LHCN-M2 (cell line): ENCODE results near the gene EXOC6B. TPM values are rescaled to one million over a fixed set of nuclear protein-coding genes. Genes with fewer than 3 reads are reported as not detected.

ENCODE experiments used
- DNase-seq: peaks from one replicate; pipeline ENCODE4 v3.0.0-alpha.2; 2012; ENCODE audit warnings: low read depth
- total RNA-seq: library from RNA; depleted of rRNA; stranded (reverse); fragments of >200 nt; gene quantifications from 2 replicates; pipeline ENCODE4 v1.2.3, GENCODE V29; 2014

The EXOC6B gene
- total RNA-seq, 1 experiment from 2014 or later = 16.7 TPM

DNA sequence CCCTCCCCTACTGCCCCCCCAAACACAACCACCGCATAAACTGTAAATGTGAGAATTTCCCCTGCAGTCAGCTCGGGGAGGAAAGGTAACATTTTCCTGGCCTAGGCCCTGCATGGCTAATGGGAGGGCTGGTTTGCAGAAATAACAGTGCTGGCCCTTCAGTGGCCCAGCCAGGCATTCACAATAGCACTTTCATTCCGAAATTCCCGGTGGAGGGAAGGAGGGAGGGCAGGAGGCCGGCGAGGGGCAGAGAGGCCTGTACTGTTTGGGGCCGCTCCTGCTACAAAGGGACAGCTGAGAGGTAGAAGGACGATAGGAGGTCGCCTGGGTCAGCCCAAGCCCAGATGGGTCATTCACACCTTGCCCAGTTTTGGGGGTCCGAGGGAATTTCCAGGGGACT lies 689.5 kb downstream of the EXOC6B start:
- no peak for DNase-seq

DNA sequence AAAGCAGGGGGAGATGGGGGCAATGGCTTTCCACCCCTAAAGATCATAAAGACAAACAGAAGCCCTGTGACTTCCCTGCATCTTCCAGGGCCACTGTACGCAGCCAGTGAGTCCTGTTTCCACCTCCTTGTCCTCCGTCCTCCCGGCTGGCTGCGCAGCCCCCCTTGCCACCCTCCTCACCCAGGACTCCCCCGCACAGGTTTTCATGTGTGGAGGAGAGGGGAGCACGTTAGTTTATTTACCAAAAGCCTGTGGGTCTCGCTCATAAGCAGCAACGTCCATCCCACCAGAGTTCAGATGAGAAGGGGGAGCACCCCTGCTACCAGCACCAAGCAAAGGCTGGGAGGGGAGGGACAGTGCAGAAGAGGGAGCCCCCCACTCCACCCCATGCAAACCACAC lies 689.9 kb downstream of the EXOC6B start:
- DNase-seq = no peak

DNA sequence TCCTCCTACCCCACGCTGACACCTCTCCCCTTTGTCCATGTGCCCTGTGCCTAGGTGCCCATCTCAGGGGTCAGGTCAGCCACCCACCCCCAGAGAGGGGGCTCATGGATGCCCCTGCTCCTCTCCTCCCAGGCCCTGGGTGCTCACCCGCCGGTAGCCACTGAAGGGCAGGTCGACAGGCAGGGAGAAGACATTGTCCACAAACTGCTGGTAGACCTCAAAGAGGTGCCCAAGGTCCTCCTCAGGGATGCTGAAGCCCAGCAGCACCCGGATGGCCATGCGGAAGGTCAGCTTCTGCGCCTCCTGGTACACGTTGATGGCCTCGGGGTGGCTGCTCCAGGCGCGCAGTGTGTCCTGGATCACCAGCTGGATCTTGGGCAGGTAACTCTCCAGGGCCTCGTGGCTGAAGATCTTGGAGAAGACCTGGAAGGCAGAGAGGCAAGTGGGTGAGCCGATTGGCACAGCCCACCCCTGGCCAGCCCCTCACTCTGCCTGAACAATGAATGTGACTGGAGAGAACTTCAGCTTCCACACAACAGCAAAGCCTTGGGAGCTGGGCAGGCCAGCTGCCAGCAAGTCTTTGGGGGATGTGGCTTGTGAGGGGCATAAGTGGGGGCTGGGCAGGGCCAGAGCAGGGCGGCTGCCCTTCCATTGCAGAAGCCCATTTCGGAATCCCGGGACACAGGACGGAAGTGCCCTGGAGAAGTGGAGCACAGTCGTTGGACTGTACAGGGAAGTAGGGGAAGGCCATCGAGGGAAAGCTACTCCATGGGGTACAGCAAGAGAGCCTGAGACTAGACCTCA lies 690.6 kb downstream of the EXOC6B start:
- DNase-seq = no peak

DNA sequence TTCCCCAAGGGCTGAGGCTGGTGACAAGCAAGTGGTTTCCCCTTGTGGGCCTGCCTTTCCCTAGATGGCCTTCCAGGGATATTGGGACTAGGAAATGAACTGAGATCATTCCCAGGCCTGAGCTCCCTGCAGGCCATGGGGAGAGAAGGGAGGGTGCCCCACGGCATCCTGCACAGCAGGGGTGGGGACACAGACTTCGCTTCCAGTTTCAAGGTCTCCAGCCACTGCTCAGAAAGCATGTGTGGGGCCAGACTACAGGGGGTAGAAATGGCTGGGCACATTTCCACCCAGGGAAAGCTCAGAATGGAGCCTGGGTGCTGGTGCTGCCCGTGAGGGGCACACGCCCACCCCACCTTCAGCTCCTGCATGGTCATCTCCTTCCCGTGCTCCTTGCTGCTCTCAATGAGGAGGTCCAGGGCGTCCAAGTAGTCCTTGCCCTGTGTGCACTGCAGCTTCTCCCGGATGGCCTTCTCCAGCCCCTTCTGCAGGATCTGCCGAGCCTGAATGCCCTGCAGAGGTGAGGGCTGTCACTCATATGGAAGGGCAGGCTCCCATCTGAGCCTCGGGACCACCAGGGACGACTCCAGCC lies 691.3 kb downstream of the EXOC6B start:
- no peak for DNase-seq

DNA sequence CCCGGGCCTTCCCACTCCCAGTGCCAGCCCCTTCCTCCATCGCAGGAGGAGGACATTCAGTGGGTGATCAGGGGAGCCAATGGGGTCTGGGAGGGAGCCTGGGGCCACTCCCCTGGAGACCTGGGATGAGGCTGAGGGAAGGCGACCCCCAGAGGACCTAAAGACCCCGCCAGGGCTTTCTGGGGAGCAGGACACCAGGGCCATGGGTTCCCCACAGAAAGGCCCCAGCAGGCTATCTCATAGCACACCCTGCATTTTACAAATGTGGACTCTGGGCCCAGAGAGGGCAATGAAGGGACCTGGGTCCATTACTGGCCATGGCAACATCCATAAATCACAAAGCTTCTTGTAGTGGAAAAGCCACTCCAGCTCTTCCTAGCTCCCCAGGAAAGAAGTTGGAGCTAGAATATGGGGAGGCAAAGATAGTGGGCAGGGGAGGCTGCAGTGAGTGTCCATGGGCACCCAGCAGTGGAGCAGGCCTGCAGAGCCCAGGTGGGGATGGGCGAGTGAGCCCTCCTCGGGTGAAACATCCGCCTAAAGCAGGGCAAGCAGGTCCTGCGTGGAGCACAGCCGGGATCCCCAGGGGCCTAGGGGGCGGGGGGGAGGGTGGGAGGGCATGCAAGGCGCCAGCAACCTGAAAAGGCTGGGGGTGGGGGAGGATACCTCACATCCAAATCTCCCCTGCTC lies 692.0 kb downstream of the EXOC6B start:
- DNase-seq = no peak

DNA sequence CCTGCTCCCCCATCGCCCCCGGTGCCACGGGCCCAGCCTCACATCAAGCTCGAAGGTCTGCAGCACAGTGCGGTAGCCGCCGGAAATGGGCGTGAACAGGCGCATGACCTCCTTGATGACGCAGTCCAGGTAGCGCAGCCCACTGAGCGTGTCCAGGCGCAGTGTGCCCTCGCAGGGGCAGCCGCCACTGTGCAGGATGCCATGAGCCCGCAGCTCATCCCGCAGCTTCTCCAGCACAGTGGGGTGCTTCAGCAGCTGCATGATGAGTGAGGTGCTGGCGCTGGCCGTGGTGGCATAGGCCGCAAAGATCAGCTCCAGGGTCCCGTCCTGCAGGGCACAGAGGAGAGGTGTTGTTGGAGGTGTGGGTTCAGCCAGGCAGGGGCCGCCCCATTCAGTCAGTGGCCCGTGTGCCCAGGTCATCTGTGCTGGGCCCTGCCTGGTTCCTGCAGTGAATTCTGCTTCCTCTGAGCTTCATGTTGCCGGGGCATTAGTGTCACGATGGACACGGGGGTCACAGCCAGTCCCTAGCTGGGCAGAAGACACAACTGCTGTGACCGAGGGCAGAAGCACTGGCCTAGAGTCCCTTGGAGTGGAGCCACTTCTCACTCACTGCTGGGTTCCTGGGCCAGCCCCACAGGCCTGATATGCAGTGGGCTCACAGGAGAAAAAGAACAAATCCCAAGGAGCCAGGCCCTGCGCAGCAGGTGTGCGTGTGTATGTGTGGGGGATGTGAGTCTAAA lies 692.7 kb downstream of the EXOC6B start:
- no peak for DNase-seq

DNA sequence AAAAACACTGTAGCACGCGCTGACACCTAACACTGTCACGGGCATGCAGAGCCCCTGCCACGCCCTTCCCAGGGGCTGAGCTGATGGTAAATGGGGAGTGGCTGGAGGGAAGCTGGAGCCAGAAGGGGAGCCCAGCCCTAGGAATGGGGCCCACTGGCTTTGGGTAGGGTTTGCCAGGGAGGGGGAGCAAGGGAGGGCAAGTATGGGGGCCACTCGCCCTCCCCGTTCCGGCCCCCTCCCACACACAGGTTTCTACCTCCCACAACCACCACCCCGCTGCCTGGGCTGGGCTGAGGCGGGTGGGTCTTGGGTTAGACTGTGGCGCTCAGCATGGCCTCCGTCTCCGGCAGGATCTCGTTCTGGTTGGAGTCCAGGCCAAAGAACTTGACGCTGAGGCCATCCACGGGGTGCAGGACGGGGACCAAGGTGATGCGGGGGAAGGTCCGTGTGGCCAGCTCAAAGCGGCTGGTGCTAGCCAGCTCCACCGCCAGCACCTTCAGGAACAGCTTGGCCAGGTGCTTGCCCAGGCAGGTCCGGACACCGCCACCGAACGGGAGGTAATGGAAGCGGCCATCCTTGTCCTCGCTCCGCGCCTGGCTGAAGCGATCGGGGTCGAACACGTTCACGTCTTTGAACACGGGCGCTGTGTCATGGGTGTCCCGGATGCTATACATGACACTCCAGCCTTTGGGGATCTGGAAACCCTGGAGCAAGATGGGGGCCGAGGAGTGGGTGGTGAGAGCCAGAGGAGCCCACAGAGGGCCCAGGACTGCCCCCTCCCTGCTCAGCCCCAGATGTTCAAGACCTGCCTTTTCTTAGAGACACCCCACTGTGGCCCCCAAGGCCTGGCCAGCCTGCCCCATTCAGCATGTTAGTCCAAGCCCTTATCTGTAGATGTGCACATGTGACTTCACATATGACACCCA lies 693.7 kb downstream of the EXOC6B start:
- no peak for DNase-seq

DNA sequence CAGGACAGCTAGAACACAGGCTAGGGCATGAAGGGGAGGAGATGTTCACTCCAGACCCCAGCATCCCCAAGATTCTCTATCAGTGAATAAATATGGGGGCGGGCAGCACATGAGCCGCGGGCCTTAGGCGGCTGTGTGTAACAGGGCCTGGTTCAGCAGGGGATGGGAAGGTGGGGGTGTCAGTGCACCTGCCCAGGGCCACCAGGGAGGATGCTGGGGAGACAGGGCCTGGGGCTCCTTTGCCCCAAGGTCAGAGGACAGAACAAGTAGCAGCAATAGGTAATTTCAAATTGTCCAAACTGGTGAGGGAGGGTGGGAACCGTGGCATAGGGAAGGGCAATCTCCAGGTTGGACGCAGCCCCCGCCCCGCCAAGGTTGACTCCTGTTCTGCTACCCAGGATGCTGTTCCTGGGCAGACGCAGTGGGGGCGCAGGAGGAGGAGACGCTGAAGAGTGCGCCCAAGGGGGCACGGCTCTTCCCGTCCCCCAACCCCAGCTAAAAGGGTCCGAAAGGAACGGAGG lies 694.4 kb downstream of the EXOC6B start:
- DNase-seq = no peak

DNA sequence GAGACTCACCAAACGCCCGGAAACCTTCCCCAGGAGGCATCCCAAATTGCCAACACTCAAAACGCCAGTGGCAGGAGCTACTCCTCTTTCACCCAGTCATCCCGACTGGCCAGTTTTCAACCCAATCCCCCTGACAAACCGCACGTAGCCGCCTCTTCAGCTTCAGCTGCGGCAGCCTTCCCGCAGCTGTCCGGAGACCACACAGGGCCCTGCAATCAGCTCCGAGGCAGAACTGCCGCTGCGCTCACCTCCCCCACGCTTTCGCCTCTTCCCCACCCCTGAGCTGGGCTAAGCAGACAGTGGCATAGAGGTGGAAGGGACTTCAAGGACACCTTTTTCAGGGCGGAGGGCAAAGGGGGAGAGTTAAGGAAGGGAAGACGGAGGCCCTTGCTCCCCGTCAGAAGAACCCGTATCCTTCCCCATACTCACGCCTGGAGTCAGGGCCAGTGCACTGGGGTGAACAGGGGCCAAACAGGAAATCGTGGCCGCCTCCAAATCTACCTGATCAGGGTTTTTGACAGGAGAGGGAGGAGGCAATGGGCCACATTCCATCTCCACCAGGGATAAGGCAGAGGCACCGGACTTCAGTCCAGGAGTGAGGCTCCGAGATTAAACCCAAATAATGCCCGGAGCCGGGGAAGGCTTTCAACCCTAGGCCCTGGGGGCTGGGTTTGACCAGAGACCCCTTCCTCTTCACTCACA lies 695.0 kb downstream of the EXOC6B start:
- DNase-seq = no peak

DNA sequence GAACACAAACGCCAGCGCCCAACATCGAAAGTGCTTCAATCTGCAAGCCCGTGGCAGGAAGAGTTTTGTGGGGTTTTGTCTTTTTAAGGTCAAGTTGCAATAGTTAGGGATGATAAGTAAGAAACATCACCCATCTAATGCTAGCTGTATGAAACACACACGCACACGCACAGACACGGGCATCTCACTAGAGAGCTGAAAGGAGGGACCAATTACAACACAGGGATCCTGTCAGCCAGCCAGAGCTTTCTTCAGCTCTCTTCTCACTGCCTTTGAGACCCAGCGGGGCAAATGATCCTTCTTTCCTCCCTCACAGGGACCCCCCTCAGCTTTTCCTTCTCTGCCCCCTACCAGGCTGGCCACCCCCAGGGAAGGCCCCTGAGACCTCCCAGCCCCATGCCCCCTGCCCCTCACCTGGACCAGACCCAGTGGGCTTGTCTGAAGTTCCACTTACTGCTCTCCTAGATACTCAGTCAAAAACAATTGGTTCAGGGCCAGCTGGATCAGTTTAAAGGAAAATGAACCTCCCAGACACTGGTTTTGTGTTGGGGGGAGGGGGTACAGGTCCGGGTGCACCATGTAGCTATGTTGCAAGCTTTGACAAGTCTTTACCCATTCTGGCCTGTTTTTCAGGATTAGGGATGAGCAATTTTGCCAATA lies 696.0 kb downstream of the EXOC6B start:
- no peak for DNase-seq

DNA sequence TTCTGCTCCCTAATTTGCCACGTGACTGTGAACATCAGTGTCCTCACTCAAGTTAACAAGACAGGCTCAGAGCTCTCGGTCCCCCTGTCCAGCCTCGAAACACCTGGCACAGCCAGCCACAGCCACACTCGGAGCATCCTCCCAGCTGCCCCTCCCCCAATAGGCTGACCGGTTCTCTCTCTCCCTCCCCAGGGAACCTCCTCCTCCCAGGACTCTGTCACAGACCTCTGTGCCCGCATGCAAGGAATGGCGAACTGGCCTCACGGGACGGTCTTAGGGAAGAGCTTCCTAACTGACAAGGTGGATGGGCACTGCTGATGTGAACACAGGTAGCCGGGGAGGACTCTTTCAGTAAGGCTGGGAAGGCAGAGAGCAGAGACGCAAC lies 697.0 kb downstream of the EXOC6B start:
- DNase-seq = no peak

- DNase-seq = no peak
These were observed 697.6 kb downstream of the EXOC6B start for GRCh38 chr2:72128059-72128842.

- no peak for DNase-seq
These were observed 698.3 kb downstream of the EXOC6B start for GRCh38 chr2:72127401-72128058.

DNA sequence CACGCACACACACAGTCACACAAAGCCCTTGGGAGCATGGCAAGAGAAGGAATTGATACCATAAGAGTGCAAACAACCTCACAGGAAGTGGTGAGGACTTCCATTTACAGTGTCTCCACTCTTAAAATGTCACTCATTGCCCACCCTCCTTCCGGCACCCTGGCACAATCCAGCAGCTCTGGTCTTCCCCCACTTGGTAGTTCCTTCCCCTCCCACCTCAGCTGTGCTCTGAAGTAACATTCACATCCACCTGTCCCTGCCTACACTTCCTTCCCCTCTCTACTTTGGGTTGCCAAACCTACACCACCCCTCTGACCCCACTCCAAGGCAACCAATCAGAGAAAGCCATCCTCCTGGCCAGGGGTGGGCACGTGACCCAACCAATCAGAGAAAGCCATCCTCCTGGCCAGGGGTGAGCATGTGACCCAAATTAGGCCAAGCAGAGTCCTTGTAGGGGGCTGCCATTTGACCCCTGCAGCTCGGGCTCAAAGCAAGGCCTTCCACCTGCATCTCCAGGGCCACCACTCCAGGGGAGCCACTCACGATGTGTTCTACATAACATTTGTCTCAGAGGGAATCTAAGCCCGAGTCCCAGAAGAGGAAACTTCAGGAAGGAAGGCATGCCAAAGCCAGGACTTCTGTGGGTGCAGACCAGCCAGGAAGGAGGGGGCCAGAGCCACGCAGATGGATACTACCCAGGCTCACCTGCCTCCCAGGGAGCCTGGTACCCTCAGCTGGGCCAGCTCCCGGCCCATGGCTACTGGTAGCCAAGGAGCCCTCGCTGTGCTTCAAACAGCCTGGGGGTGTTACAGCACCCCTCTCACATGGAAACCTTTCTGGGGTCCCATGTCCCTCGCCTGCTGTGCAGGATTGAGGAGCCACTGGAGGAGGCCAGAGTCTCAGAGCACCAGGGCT lies 699.4 kb downstream of the EXOC6B start:
- DNase-seq = no peak
